ENCODE data around the gene NRP1.
"Not testable (repeated sequence)": the region's sequence is repeated elsewhere in the genome, so short reads cannot be mapped to it uniquely, and the experiment has no call there.

Gene NRP1

GRCh38 chr10:33334153-33334804 is at the start of gene NRP1:
Gene NRP1, minus strand, starts transcription at chr10:33334667. Its CDS starts 285 bp downstream, at chr10:33334382.
- TF ChIP-seq ZFP30 (CRISPR knock-in tag; IDR thresholded peaks at IDR 0.05) (no peak), BACH2 (CRISPR knock-in tag; IDR thresholded peaks at IDR 0.05; ENCODE audit: borderline replicate concordance) (no peak), ZFP3 (CRISPR knock-in tag; IDR thresholded peaks at IDR 0.05) (no peak), OSR1 (CRISPR knock-in tag; IDR thresholded peaks at IDR 0.05) (no peak), GLIS3 (CRISPR knock-in tag; IDR thresholded peaks at IDR 0.05) (no peak), RARB (CRISPR knock-in tag; IDR thresholded peaks at IDR 0.05) (no peak), ARNTL (CRISPR knock-in tag; IDR thresholded peaks at IDR 0.05; ENCODE audit: borderline replicate concordance, low read depth) (no peak), ESRRG (CRISPR knock-in tag; IDR thresholded peaks at IDR 0.05) (no peak), ZNF8 (CRISPR knock-in tag; IDR thresholded peaks at IDR 0.05) (no peak), SNAI2 (CRISPR knock-in tag; IDR thresholded peaks at IDR 0.05) (no peak), CSDC2 (CRISPR knock-in tag; IDR thresholded peaks at IDR 0.05) (no peak), TOX (CRISPR knock-in tag; IDR thresholded peaks at IDR 0.05; ENCODE audit: borderline replicate concordance) (no peak), PPARA (CRISPR knock-in tag; IDR thresholded peaks at IDR 0.05; ENCODE audit: borderline replicate concordance) (no peak), ISL1 (CRISPR knock-in tag; IDR thresholded peaks at IDR 0.05) (no peak), ZNF565 (CRISPR knock-in tag; conservative IDR thresholded peaks at IDR 0.05; ENCODE audit: low read depth) (no peak), ZC3H10 (CRISPR knock-in tag; IDR thresholded peaks at IDR 0.05) (no peak), ZNF70 (CRISPR knock-in tag; IDR thresholded peaks at IDR 0.05) (no peak)
- TF ChIP-seq, protein P1, sequence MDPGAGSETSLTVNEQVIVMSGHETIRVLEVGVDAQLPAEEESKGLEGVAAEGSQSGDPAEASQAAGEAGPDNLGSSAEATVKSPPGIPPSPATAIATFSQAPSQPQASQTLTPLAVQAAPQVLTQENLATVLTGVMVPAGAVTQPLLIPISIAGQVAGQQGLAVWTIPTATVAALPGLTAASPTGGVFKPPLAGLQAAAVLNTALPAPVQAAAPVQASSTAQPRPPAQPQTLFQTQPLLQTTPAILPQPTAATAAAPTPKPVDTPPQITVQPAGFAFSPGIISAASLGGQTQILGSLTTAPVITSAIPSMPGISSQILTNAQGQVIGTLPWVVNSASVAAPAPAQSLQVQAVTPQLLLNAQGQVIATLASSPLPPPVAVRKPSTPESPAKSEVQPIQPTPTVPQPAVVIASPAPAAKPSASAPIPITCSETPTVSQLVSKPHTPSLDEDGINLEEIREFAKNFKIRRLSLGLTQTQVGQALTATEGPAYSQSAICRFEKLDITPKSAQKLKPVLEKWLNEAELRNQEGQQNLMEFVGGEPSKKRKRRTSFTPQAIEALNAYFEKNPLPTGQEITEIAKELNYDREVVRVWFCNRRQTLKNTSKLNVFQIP (CRISPR knock-in tag; IDR thresholded peaks at IDR 0.05; ENCODE audit: borderline replicate concordance, low read depth): no peak
- ATAC-seq: peak; percentile 2

- not testable (repeated sequence) for ATAC-seq
These were observed 49.7 kb upstream of the NRP1 start for GRCh38 chr10:33384201-33384600.

DNA sequence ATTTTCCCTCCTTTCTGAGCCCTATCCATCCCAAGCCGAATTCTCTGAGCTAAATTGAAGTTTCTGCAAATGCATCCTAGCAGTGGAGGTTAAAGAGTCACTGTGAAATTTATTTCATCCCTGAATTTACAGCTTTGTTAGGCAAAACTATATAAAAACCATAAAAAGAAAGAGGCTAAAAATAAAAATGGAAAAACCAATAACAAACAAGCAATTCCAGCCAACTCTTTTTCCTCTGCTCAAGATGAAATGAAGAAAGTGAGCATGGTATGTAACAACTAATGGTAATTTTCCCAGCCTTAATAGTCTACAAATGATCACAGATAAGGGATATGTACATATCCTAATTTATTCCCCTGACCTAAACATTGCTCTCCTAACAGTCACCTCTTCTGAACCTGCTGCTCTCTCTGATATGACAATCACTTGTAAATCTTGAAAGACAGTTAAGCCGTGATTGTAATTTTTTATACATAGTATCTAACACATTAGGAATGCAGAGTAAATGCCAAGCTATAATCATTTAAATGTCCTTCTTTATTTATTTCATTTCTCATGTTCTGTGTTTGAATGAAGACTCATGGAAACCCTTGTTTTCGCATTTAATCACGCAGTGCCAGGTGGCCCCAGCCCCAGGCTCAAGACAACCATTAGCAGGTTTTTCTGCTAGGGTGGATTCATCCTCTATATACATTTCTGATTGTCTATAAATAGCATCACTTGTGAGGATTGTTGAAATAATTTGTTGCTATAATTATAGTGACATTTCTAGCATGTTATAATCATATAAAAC is 48.6 kb upstream of the NRP1 start:
- ATAC-seq: no peak; the same call in 2 of the 3 replicates
- TF ChIP-seq ZC3H10 (CRISPR knock-in tag; IDR thresholded peaks at IDR 0.05) (no peak), ARNTL (CRISPR knock-in tag; IDR thresholded peaks at IDR 0.05; ENCODE audit: borderline replicate concordance, low read depth) (no peak)

- ATAC-seq: no peak
- no peak for TF ChIP-seq ZC3H10 (CRISPR knock-in tag; IDR thresholded peaks at IDR 0.05)
- TF ChIP-seq ZNF8 (CRISPR knock-in tag; IDR thresholded peaks at IDR 0.05): no peak
- TF ChIP-seq ISL1 (CRISPR knock-in tag; IDR thresholded peaks at IDR 0.05): no peak
- TF ChIP-seq, protein P2, sequence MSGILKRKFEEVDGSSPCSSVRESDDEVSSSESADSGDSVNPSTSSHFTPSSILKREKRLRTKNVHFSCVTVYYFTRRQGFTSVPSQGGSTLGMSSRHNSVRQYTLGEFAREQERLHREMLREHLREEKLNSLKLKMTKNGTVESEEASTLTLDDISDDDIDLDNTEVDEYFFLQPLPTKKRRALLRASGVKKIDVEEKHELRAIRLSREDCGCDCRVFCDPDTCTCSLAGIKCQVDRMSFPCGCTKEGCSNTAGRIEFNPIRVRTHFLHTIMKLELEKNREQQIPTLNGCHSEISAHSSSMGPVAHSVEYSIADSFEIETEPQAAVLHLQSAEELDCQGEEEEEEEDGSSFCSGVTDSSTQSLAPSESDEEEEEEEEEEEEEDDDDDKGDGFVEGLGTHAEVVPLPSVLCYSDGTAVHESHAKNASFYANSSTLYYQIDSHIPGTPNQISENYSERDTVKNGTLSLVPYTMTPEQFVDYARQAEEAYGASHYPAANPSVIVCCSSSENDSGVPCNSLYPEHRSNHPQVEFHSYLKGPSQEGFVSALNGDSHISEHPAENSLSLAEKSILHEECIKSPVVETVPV (CRISPR knock-in tag; IDR thresholded peaks at IDR 0.05): no peak
- TF ChIP-seq, protein P3, sequence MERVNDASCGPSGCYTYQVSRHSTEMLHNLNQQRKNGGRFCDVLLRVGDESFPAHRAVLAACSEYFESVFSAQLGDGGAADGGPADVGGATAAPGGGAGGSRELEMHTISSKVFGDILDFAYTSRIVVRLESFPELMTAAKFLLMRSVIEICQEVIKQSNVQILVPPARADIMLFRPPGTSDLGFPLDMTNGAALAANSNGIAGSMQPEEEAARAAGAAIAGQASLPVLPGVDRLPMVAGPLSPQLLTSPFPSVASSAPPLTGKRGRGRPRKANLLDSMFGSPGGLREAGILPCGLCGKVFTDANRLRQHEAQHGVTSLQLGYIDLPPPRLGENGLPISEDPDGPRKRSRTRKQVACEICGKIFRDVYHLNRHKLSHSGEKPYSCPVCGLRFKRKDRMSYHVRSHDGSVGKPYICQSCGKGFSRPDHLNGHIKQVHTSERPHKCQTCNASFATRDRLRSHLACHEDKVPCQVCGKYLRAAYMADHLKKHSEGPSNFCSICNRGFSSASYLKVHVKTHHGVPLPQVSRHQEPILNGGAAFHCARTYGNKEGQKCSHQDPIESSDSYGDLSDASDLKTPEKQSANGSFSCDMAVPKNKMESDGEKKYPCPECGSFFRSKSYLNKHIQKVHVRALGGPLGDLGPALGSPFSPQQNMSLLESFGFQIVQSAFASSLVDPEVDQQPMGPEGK (CRISPR knock-in tag; IDR thresholded peaks at IDR 0.05; ENCODE audit: borderline replicate concordance): no peak
- no peak for TF ChIP-seq TSHZ2 (CRISPR knock-in tag; IDR thresholded peaks at IDR 0.05)
- TF ChIP-seq TCF4 (CRISPR knock-in tag; IDR thresholded peaks at IDR 0.05; ENCODE audit: borderline replicate concordance): no peak
- no peak for TF ChIP-seq CSDC2 (CRISPR knock-in tag; IDR thresholded peaks at IDR 0.05)
- no peak for TF ChIP-seq ZNF565 (CRISPR knock-in tag; conservative IDR thresholded peaks at IDR 0.05; ENCODE audit: low read depth)
- TF ChIP-seq CREB5 (CRISPR knock-in tag; IDR thresholded peaks at IDR 0.05; ENCODE audit: low read depth): no peak
- TF ChIP-seq SNAI2 (CRISPR knock-in tag; IDR thresholded peaks at IDR 0.05): no peak
- TF ChIP-seq, protein P1 (CRISPR knock-in tag; IDR thresholded peaks at IDR 0.05; ENCODE audit: borderline replicate concordance, low read depth): no peak
- no peak for TF ChIP-seq OSR1 (CRISPR knock-in tag; IDR thresholded peaks at IDR 0.05)
- TF ChIP-seq GLIS3 (CRISPR knock-in tag; IDR thresholded peaks at IDR 0.05): no peak
- TF ChIP-seq TOX (CRISPR knock-in tag; IDR thresholded peaks at IDR 0.05; ENCODE audit: borderline replicate concordance): no peak
These were observed 47.7 kb upstream of the NRP1 start for GRCh38 chr10:33382216-33382600.
